Measurements from ENCODE around the gene CFAP141.
A peak's percentile ranks its signal among the peaks of the same experiment; 100 is the strongest.
"Not testable (repeated sequence)": the region's sequence is repeated elsewhere in the genome, so short reads cannot be mapped to it uniquely, and the experiment has no call there.

CFAP141 gene

DNA sequence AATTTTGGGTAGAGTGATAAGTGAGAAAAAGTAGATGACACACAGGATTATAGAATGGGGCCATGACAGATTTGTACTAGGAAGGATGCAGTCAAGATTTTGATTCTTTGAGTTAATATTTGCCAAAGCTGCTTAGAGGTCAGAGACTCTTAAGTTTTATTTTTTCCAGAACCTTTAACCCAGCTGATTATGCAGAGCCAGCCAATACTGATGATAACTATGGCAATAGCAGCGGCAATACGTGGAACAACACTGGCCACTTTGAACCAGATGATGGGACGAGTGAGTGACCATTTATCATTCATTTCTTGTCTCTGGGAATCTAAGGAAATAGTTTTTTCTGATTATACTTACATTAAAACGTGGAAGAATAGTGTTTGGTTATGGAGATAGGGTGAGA is 30.7 kb upstream of the CFAP141 start:
- CTCF ChIA-PET: no interaction called here
- no peak overlapping the region for H3K4me3 ChIP-seq (ENCODE audit: control insufficient read depth in 1 of 7, extremely low read depth in 1 of 7, insufficient read depth in 4 of 7, low read depth in 2 of 7, low read length in 6 of 7)
- H3K27ac ChIP-seq (ENCODE audit: insufficient read depth in 1 of 2, low read depth in 1 of 2, low read length in 2 of 2, poor library complexity in 1 of 2, severe bottlenecking in 2 of 2): no peak overlapping the region
- H3K9me3 ChIP-seq (ENCODE audit: control extremely low read depth in 1 of 5, control insufficient read depth in 4 of 5, insufficient read depth in 2 of 5, low read depth in 1 of 5, low read length in 4 of 5): no peaks in the 10 kb centered on the region
- peaks cover 18 to 90% (median 62%) of the 10 kb centered on the region in 4 experiments for H3K36me3 ChIP-seq (ENCODE audit: control insufficient read depth in 4 of 4, insufficient read depth in 4 of 4, low read length in 3 of 4)
- no peaks in the 10 kb centered on the region for H3K4me1 ChIP-seq (ENCODE audit: control extremely low read depth in 1 of 4, control insufficient read depth in 4 of 4, insufficient read depth in 4 of 4, low read length in 3 of 4)
- 100% methylated on average over 3 of the region's 4 CpGs for WGBS (ENCODE audit: insufficient coverage)
- no peaks in the 10 kb centered on the region for H3K27me3 ChIP-seq (replicated peaks in 2 of 5; ENCODE audit: control insufficient read depth in 4 of 5, insufficient read depth in 5 of 5, low read length in 4 of 5)
- POLR2A ChIA-PET: no interaction called here
- DNase-seq: no peak

DNA sequence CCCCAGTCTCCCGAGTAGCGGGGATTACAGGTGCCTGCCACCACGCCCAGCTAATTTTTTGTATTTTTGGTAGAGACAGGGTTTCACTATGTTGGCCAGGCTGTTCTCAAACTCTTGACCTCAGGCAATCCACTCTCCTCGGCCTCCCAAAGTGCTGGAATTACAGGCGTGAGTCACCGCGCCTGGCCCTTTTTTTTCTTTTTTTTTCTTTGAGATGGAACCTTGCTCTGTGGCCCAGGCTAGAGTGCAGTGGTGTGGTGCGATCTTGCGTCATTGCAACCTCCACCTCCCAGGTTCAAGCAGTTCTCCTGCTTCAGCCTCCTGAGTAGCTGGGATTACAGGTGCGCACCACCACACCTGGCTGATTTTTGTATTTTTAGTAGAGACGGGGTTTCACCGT is 27.0 kb upstream of the CFAP141 start:
- not testable (repeated sequence) for H3K9me3 ChIP-seq (ENCODE audit: control extremely low read depth in 1 of 5, control insufficient read depth in 4 of 5, insufficient read depth in 2 of 5, low read depth in 1 of 5, low read length in 4 of 5); H3K4me3 ChIP-seq (ENCODE audit: control insufficient read depth in 1 of 7, extremely low read depth in 1 of 7, insufficient read depth in 4 of 7, low read depth in 2 of 7, low read length in 6 of 7); DNase-seq; H3K27me3 ChIP-seq (replicated peaks in 2 of 5; ENCODE audit: control insufficient read depth in 4 of 5, insufficient read depth in 5 of 5, low read length in 4 of 5); H3K27ac ChIP-seq (ENCODE audit: insufficient read depth in 1 of 2, low read depth in 1 of 2, low read length in 2 of 2, poor library complexity in 1 of 2, severe bottlenecking in 2 of 2); H3K4me1 ChIP-seq (ENCODE audit: control extremely low read depth in 1 of 4, control insufficient read depth in 4 of 4, insufficient read depth in 4 of 4, low read length in 3 of 4)
- ChIA-PET POLR2A (interaction anchor here (0.7 kb wide), 1 partner anchor 55 kb away, joined by 4 read pairs; no protein-coding TSS in a partner anchor), CTCF (interaction anchor here (1.3 to 1.6 kb wide), 2 partner anchors 11 to 16 kb away, joined by 3 to 4 read pairs; no protein-coding TSS in a partner anchor)
- H3K36me3 ChIP-seq (ENCODE audit: control insufficient read depth in 4 of 4, insufficient read depth in 4 of 4, low read length in 3 of 4): peaks cover 17 to 94% (median 71%) of the 10 kb centered on the region in 4 experiments
- WGBS (ENCODE audit: insufficient coverage): 98% methylated on average over 10 of the region's 12 CpGs

DNA sequence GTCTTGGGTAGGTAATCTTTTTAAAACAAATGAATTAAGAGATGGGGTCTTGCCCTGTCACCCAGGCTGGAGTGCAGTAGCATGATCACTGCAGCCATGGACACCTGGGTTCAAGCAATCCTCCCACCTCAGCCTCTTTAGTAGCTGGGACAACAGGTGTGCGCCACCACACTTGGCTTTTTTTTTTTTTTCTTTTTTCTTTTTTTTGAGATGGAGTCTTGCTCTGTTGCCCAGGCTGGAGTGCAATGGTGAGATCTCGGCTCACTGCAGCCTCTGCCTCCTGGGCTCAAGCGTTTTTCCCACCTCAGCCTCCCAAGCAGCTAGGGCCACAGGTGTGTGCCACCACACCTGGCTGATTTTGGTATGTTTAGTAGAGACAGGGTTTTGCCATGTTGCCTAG is 25.0 kb upstream of the CFAP141 start:
- ChIA-PET POLR2A (interaction anchor here (0.5 to 0.7 kb wide), 2 partner anchors 16 to 40 kb away, joined by 3 read pairs; no protein-coding TSS in a partner anchor), CTCF (interaction anchor here (0.9 to 1.0 kb wide), 3 partner anchors 14 to 38 kb away, joined by 3 read pairs; no protein-coding TSS in a partner anchor)
- WGBS (ENCODE audit: insufficient coverage): no CpG with 5 or more reads among the region's 3 CpGs
- H3K4me1 ChIP-seq (ENCODE audit: control extremely low read depth in 1 of 4, control insufficient read depth in 4 of 4, insufficient read depth in 4 of 4, low read length in 3 of 4); H3K4me3 ChIP-seq (ENCODE audit: control insufficient read depth in 1 of 7, extremely low read depth in 1 of 7, insufficient read depth in 4 of 7, low read depth in 2 of 7, low read length in 6 of 7); DNase-seq; H3K9me3 ChIP-seq (ENCODE audit: control extremely low read depth in 1 of 5, control insufficient read depth in 4 of 5, insufficient read depth in 2 of 5, low read depth in 1 of 5, low read length in 4 of 5); H3K27me3 ChIP-seq (replicated peaks in 2 of 5; ENCODE audit: control insufficient read depth in 4 of 5, insufficient read depth in 5 of 5, low read length in 4 of 5): not testable (repeated sequence)
- peak overlapping the region in 1 of 2 experiments; percentile 27 for H3K27ac ChIP-seq (ENCODE audit: insufficient read depth in 1 of 2, low read depth in 1 of 2, low read length in 2 of 2, poor library complexity in 1 of 2, severe bottlenecking in 2 of 2)
- H3K36me3 ChIP-seq (ENCODE audit: control insufficient read depth in 4 of 4, insufficient read depth in 4 of 4, low read length in 3 of 4): peaks cover 23 to 92% (median 69%) of the 10 kb centered on the region in 4 experiments

DNA sequence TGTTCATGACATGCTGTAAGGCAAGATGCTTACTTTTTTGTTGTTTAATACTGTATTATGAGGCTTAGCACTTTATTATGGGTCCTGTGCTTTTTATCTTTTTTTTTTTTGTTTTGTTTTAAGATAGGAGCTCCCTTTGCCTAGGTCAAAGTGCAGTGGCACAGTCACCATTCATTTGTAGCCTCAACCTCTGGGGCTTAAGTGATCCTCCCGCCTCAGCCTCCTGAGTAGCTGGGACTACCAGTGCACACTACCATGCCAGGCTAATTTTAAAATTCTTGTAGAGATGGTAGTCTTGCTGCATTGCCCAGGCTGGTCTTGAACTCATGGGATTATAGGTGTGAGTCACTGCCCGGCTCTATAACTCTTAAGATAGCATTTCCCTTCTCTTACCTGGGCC is 19.2 kb upstream of the CFAP141 start:
- WGBS (ENCODE audit: insufficient coverage): 100% methylated on average over 1 of the region's 2 CpGs
- H3K36me3 ChIP-seq (ENCODE audit: control insufficient read depth in 4 of 4, insufficient read depth in 4 of 4, low read length in 3 of 4): peaks cover 11 to 52% (median 44%) of the 10 kb centered on the region in 4 experiments
- no peak overlapping the region for H3K27ac ChIP-seq (ENCODE audit: insufficient read depth in 1 of 2, low read depth in 1 of 2, low read length in 2 of 2, poor library complexity in 1 of 2, severe bottlenecking in 2 of 2)
- H3K27me3 ChIP-seq (replicated peaks in 2 of 5; ENCODE audit: control insufficient read depth in 4 of 5, insufficient read depth in 5 of 5, low read length in 4 of 5): no peaks in the 10 kb centered on the region
- no peak overlapping the region for H3K4me3 ChIP-seq (ENCODE audit: control insufficient read depth in 1 of 7, extremely low read depth in 1 of 7, insufficient read depth in 4 of 7, low read depth in 2 of 7, low read length in 6 of 7)
- no peak for DNase-seq
- peaks cover 12 to 20% (median 16%) of the 10 kb centered on the region in 4 experiments for H3K4me1 ChIP-seq (ENCODE audit: control extremely low read depth in 1 of 4, control insufficient read depth in 4 of 4, insufficient read depth in 4 of 4, low read length in 3 of 4)
- POLR2A ChIA-PET: no interaction called here
- H3K9me3 ChIP-seq (ENCODE audit: control extremely low read depth in 1 of 5, control insufficient read depth in 4 of 5, insufficient read depth in 2 of 5, low read depth in 1 of 5, low read length in 4 of 5): no peaks in the 10 kb centered on the region
- CTCF ChIA-PET: interaction anchor here (1.2 kb wide), 1 partner anchor 26 kb away, joined by 3 read pairs; no protein-coding TSS in a partner anchor

DNA sequence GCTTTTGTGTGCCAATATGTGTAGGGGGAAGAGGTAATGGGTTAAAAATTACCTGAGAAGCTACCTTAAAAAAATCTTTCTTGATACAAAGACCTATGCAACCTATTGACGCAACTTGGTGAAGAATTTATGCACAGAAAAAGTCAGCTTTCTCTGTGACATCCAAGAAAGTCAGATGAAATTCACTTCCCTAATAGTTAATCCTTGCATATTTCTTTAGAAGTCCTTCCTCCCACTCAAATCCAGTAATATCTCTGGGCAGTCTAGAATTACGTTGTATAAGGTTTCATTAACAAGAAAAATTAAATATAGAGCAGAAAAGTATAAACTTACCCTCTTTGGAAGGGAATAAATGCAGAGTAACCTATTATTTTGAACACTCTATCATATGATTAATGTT is 17.5 kb upstream of the CFAP141 start:
- no peak for DNase-seq
- ChIA-PET POLR2A (no interaction called here), CTCF (interaction anchor here (2.8 kb wide), 1 partner anchor 25 kb away, joined by 14 read pairs; no protein-coding TSS in a partner anchor)
- H3K4me3 ChIP-seq (ENCODE audit: control insufficient read depth in 1 of 7, extremely low read depth in 1 of 7, insufficient read depth in 4 of 7, low read depth in 2 of 7, low read length in 6 of 7): no peak overlapping the region
- peaks cover 25 to 34% (median 27%) of the 10 kb centered on the region in 4 experiments for H3K4me1 ChIP-seq (ENCODE audit: control extremely low read depth in 1 of 4, control insufficient read depth in 4 of 4, insufficient read depth in 4 of 4, low read length in 3 of 4)
- peaks cover 10 to 38% (median 32%) of the 10 kb centered on the region in 4 experiments for H3K36me3 ChIP-seq (ENCODE audit: control insufficient read depth in 4 of 4, insufficient read depth in 4 of 4, low read length in 3 of 4)
- peak overlapping the region in 1 of 2 experiments; percentile 14 for H3K27ac ChIP-seq (ENCODE audit: insufficient read depth in 1 of 2, low read depth in 1 of 2, low read length in 2 of 2, poor library complexity in 1 of 2, severe bottlenecking in 2 of 2)
- no peaks in the 10 kb centered on the region for H3K27me3 ChIP-seq (replicated peaks in 2 of 5; ENCODE audit: control insufficient read depth in 4 of 5, insufficient read depth in 5 of 5, low read length in 4 of 5)
- no CpG with 5 or more reads among the region's 2 CpGs for WGBS (ENCODE audit: insufficient coverage)
- no peaks in the 10 kb centered on the region for H3K9me3 ChIP-seq (ENCODE audit: control extremely low read depth in 1 of 5, control insufficient read depth in 4 of 5, insufficient read depth in 2 of 5, low read depth in 1 of 5, low read length in 4 of 5)

DNA sequence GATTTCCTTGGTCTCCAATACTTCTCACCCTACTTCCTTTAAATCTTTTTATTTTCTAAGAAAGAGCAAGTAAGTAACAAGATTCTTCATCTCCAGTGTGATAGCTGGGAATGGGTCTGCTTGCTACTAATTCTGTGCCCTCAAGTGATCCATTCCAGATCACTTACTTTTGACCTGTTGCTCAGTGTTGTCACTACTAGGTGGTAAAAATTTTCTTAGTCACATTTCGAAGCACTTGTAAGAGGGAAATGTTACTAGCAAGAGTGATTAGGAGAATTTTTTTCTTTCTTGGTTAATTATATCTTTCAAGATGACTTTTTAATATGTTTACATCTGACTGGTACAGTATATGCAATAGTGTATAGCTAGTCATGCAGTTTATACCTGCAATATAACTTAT is 16.8 kb upstream of the CFAP141 start:
- Histone ChIP-seq H3K9me3 (ENCODE audit: control extremely low read depth in 1 of 5, control insufficient read depth in 4 of 5, insufficient read depth in 2 of 5, low read depth in 1 of 5, low read length in 4 of 5) (no peaks in the 10 kb centered on the region), H3K36me3 (ENCODE audit: control insufficient read depth in 4 of 4, insufficient read depth in 4 of 4, low read length in 3 of 4) (peaks cover 13 to 39% (median 31%) of the 10 kb centered on the region in 4 experiments), H3K27me3 (replicated peaks in 2 of 5; ENCODE audit: control insufficient read depth in 4 of 5, insufficient read depth in 5 of 5, low read length in 4 of 5) (no peaks in the 10 kb centered on the region), H3K4me1 (ENCODE audit: control extremely low read depth in 1 of 4, control insufficient read depth in 4 of 4, insufficient read depth in 4 of 4, low read length in 3 of 4) (peaks cover 28 to 41% (median 32%) of the 10 kb centered on the region in 4 experiments), H3K27ac (ENCODE audit: insufficient read depth in 1 of 2, low read depth in 1 of 2, low read length in 2 of 2, poor library complexity in 1 of 2, severe bottlenecking in 2 of 2) (peak overlapping the region in 1 of 2 experiments; percentile 14), H3K4me3 (ENCODE audit: control insufficient read depth in 1 of 7, extremely low read depth in 1 of 7, insufficient read depth in 4 of 7, low read depth in 2 of 7, low read length in 6 of 7) (peak overlapping the region in 2 of 7 experiments; percentile 92 to 94)
- ChIA-PET POLR2A (no interaction called here), CTCF (interaction anchor here (0.6 to 2.8 kb wide), 5 partner anchors 23 to 244 kb away, joined by 3 to 14 read pairs (median 3); no protein-coding TSS in a partner anchor)
- DNase-seq: no peak
- no CpG with 5 or more reads among the region's 1 CpG for WGBS (ENCODE audit: insufficient coverage)

DNA sequence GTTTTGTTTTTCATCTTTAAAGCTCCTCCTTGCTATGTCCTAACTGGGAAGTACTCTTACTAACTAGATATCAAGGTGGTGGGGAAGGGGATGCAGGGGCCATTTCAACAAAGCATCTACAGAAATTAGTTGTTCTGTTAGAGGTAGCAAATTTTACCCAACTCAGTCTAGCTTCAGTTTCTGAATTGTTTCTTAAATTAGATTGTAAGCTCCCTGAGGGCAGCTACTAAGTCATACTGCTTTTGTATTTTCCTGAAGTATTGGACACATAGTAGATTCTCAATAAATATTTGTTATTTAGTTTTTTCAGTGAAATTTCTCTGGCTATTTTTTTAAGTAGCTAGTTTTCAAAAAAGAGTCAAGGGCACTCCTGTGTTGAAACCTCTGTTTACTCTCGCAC is 16.4 kb upstream of the CFAP141 start:
- peak overlapping the region in 5 of 7 experiments; percentile 76 to 100 (median 94) for H3K4me3 ChIP-seq (ENCODE audit: control insufficient read depth in 1 of 7, extremely low read depth in 1 of 7, insufficient read depth in 4 of 7, low read depth in 2 of 7, low read length in 6 of 7)
- ChIA-PET POLR2A (no interaction called here), CTCF (interaction anchor here (0.6 to 2.8 kb wide), 4 partner anchors 22 to 49 kb away, joined by 3 to 14 read pairs (median 4); no protein-coding TSS in a partner anchor)
- peaks cover 13 to 39% (median 30%) of the 10 kb centered on the region in 4 experiments for H3K36me3 ChIP-seq (ENCODE audit: control insufficient read depth in 4 of 4, insufficient read depth in 4 of 4, low read length in 3 of 4)
- no peaks in the 10 kb centered on the region for H3K9me3 ChIP-seq (ENCODE audit: control extremely low read depth in 1 of 5, control insufficient read depth in 4 of 5, insufficient read depth in 2 of 5, low read depth in 1 of 5, low read length in 4 of 5)
- DNase-seq: peak in 1 of 3 donors; percentile 11
- peaks cover 28 to 42% (median 33%) of the 10 kb centered on the region in 4 experiments for H3K4me1 ChIP-seq (ENCODE audit: control extremely low read depth in 1 of 4, control insufficient read depth in 4 of 4, insufficient read depth in 4 of 4, low read length in 3 of 4)
- no CpG with 5 or more reads among the region's 1 CpG for WGBS (ENCODE audit: insufficient coverage)
- no peaks in the 10 kb centered on the region for H3K27me3 ChIP-seq (replicated peaks in 2 of 5; ENCODE audit: control insufficient read depth in 4 of 5, insufficient read depth in 5 of 5, low read length in 4 of 5)
- peak overlapping the region in 1 of 2 experiments; percentile 99 for H3K27ac ChIP-seq (ENCODE audit: insufficient read depth in 1 of 2, low read depth in 1 of 2, low read length in 2 of 2, poor library complexity in 1 of 2, severe bottlenecking in 2 of 2)
